Measurements from ENCODE around the gene MYOCD.

Gene MYOCD

DNA sequence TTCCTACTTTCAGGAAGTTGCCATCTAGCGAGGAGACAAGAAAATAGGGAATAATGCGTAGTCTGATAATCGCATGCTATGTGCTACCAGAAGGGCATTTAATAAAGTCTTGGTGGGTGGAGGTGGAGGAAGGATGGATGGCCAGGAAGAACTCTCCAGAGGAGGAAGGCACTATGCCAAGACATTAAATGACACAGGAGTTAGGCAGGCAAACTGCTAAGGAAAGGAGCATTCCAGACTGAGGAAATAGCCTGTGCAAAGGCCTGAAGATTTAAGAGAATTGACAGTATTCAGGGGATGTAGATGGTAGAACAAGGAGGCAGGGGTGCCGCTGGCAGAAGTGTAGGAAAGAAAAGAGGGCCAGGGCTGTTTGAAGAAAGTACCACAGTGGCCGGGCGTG lies 104.3 kb downstream of the MYOCD start:
- no peak for DNase-seq

DNA sequence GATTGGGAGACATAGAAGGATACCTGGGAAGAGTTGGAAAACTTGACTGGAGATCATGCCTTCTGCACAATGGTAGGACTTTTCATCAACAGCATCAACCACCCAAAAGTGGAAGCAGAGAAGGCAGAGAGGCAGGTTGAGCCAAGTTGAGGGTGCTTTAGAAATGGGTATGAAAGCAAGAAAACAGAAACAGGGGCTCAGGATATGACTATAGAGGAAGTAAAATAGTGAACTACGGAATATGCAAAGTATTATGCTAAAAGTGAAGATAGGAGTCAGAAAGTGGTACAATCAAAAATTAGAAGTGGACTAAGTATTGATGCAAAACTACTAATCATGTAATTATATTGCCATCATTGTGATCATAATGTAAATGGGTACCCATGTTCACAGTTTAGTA lies 107.5 kb downstream of the MYOCD start:
- DNase-seq: no peak

DNA sequence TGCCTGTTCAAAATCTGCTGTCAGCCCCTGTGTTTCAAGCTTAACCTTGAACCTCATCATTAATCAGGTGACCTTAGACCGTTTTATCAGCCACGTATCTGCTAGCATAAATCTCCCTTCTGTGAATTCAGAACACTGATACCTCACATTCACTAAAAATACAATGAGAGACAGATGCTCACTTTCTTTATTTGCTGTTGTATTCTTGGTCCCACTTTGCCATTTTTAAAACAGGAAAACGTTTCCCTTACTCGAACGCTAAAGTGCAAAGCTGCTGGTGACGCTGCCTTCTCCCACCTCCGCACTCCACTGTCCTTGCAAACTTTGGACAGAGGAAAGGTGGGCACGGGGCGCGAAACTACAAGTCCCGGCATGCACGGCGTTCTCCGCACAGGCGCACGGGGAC lies 123.4 kb downstream of the MYOCD start:
- no peak for DNase-seq

DNA sequence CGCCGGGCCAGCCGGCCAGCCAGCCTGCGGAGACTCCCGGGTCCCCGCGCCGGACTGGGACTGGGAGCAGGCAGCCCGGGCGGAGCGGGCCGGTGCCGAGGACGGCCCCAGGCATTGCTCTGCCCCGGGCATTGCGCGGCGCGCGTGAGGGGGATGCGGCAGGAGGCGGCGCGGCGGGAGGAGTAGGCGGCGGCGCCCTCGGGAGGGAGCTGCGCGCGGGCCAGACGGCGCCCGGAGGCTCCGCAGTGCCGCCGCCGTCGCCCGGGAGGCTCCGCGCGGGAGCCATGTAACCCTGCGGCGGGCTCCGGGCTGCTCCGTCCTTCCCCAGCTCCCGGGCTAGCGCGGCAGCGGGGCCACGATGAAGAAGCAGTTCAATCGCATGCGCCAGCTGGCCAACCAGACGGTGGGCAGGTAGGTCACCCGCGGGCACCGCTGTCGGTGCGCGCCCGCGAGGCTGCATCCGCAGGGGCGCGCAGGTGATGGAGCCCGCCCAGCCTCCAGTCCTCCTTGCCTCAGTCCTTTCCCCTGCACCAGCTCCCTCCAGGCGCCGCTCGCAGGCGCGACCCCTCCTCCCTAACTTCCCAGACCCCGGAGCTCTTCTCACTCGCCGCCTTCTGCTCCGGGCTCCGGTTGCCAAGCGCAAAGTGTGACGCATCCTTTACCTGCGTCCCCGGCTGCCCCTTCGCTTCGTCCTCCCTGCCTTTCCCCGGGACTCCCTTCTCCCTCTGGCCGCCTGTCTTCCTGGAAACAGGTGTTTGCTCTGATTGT lies 124.0 kb downstream of the MYOCD start, which contains the start of gene ARHGAP44:
ARHGAP44 (plus strand) TSS at position 18 of the 768 bp plus-strand sequence; CDS start at position 359, 341 bp downstream.
- DNase-seq: no peak

DNA sequence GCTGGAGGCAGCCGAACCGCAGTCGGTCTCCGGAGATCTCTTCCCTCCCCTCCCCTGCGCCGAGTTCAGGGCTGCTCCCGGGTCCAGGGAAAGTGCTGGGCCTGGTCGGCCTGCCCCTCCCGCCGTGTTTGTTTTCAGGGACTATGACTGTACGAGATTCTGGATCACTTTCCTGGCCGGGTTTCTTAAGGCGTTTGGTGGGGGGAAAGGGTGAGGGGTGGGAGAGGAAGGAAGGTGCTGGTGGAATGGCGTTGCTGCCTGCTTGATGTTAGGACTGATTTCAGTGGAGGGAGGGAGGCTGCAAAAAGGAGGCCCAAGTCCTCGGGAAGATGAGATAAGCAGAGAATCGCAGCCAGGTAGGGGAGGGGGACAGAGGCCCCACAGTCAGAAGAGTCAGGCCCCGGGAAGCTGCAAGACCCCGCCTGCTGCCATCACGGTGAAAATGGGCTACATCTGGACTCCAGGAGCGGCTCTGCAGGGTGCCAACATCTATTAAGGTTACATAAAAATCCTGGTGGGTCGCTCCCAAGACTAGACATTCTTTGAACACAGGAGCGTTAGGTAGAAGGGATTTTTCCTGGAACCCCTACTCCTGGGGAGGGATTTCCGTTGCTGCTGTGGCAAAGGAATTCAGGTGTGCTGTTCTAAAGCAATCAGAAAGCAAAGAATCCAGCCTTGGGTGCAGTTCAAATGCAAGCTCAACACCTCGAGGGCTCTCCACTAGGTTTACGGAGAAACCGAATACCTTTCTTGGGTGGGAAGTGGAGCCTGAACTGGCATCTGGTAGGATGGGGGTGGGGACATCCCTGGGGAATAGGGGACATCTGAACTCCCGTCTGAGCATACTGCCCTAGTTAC lies 124.8 kb downstream of the MYOCD start:
- DNase-seq: no peak

DNA sequence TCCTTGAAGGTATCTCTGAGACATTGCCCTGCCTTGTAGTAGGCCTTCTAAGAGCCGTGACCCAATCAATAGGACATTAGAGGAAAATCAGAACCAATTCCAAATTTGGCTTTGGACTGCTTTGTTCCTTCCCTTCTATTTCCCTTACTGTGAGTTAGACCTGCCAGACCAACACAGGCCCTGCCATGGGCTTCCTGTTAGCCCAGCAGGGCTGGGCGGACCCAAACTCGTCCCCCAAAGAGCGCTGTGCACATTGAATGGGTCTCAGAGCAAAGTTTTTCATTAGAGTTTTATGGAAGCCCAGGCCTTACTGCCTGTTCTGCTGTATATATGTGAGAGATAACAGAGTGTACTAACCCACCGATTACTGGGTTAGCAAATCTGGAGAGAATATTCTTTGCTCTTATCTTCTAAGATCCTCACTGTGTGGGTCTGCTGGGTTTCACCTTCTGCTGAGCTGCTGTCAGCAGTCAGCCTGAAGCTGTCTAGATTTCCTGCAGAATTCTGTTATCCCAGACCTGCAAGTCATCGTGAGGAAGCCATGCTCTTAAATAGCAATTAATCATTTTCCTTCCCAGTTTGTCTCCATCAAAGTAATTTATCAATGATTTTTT lies 129.3 kb downstream of the MYOCD start:
- DNase-seq: no peak

DNA sequence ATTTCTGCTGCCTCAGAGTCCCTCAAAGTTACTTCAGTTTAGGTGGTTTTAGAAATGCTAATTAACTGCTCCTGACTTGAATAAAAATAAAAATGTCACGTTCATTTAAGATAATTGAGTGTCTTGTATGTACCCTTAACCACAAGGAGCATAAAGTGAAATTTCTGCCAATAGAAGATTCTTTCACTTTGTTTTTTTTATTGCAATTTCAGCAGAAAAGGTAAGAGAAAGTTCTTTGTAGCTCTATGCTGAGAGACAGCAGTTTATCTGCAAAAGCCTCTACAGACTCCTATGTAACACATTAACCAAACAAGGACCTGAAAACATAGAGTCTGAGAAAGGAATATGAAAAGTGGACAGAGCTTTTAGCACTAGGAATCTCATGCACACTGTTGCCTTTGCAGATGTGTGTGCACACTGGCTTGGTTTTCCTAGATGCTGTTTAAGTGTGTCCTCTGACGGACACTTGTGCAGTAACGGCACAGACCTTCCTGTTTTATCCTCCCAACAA lies 135.2 kb downstream of the MYOCD start:
- no peak for DNase-seq

DNA sequence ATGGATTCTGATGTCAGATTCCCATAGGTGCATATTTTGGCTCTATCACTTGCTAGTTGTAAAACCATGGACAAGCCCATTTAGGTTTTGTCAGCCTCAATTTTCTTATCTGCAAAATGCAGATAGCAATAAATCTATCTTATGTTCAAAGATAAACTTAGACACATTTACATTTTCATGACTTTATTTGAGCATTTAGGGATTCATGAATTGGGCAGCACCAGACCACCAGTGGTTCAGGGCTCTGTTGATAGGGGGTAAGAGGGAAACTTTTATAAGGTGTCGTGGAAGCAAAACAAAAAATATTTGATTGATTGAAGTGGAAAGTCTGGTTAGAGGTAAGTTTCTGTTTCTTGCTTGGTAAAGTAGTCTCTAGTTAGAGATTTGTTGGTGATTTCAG lies 140.9 kb downstream of the MYOCD start:
- no peak for DNase-seq

DNA sequence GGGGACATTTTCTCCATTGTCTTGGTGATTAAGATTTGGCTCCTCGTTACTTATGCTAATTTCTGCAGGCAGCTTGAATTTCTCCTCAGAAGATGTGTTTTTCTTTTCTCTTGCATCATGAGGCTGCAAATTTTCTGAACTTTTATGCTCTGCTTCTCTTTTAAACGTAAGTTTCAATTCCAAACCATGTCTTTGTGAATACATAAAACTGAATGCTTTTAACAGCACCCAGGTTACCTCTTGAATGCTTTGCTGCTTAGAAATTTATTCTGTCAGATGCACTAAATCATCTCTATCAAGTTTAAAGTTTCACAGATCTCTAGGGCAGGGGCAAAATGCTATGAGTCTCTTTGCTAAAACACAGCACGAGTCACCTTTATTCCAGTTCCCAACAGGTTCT lies 143.0 kb downstream of the MYOCD start:
- DNase-seq: no peak

DNA sequence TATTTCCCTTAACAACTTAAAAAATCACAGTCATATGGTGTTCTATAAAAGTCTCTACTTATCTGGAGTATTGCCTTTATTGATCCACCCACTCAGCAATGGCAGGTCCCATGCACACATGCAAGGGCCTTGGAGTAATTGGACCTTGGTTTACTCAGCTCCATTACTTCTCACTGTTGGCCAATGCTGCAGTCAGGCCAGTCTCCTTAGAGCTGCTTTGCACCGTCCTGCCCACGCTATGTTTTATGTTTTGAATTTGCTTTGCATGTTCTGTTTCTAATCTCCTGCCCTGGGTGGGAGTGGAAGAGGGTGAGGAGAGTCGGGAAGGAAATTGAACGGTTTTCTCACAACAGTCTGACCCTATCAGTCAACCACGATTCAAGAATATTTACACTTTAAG lies 147.2 kb downstream of the MYOCD start:
- DNase-seq: no peak

DNA sequence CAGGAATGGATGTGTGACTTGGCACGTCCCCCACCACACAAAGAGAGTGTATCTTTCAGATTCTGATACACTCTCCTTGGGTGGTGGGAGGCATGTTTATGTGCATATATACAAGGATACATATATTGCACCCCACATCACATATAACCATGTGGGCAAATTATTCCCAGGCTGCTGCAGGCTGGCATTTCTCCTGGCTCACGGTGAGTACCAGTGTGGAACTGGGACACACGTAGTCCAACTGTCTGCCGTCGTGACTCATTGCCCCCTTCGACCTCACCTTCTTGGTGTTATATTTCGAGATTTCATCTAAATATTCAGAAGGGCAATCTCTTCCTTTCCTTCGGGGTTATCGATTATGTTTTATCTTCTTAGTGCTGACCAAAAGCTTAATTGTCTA lies 148.0 kb downstream of the MYOCD start:
- no peak for DNase-seq

DNA sequence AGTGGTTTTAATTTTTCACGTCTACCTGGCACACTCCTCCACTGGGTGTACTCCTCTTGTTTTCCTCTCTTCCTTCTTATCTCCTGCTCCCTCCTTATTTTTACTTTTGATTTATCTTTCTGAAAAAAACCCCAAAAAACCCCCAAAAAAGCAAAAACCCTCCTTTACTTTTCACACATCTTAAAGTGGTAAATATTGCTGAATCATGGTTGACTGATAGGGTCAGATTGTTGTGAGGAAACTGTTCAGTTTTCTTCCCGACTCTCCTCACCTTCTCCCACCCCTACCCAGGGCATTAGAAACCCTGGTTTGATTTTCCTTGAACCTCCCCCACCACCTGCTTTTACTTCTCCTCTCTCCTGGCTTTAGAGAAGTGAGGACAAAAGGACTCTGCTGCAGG lies 149.0 kb downstream of the MYOCD start:
- no peak for DNase-seq

DNA sequence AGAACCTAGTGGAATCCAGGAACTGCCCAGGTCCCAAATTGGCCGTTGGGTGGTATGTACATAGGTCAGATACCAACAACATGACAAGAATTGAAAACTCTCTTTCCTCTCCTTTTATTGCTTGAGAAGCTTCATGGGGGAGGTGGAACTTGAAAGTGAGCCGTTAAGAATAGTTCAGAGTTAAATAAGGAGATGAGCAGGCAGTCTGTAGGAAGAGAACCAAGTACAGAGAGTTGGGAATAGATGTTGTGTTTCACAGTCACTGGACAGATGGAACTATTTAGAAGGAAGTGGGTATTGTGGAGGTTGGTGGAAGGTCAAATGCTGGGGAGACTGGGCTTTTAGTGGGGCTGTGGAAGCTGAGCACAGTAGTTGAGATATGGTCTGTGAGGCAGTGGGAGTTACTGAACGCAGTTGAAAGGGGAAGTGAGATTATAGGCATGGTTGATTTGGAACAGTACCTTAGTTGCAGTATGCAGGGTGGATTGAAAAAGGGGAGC lies 150.0 kb downstream of the MYOCD start:
- no peak for DNase-seq

Data from NCI-H1417 treated with DMSO at 0.1 percent for 48 hours (cell line).